NCI-H1092 (cell line): Measurements from ENCODE around the gene RGS2.

Source experiments
- DNase-seq: peaks from one replicate; lab custom pipeline; 2025; lab: John Stamatoyannopoulos, UW

Gene RGS2

GRCh38 chr1:192830595-192831246, 21.9 kb downstream of the RGS2 start:
- DNase-seq = no peak

GRCh38 chr1:192831706-192832355, 23.0 kb downstream of the RGS2 start:
- DNase-seq = no peak

- DNase-seq = no peak
These were observed 23.7 kb downstream of the RGS2 start for GRCh38 chr1:192832492-192832891.

GRCh38 chr1:192835116-192835515, 26.3 kb downstream of the RGS2 start:
- DNase-seq = no peak

GRCh38 chr1:192839162-192840066, 30.6 kb downstream of the RGS2 start:
- no peak for DNase-seq

GRCh38 chr1:192844360-192844759, 35.5 kb downstream of the RGS2 start:
- no peak for DNase-seq

GRCh38 chr1:192846950-192847349, 38.1 kb downstream of the RGS2 start:
- no peak for DNase-seq

GRCh38 chr1:192849011-192849410, 40.2 kb downstream of the RGS2 start:
- no peak for DNase-seq

GRCh38 chr1:192849442-192849841, 40.6 kb downstream of the RGS2 start:
- DNase-seq = no peak

GRCh38 chr1:192852001-192852947, 43.4 kb downstream of the RGS2 start:
- no peak for DNase-seq

GRCh38 chr1:192858456-192858855, 49.6 kb downstream of the RGS2 start:
- DNase-seq = no peak

- DNase-seq = no peak
These were observed 51.0 kb downstream of the RGS2 start for GRCh38 chr1:192859808-192860207.

- DNase-seq = no peak
These were observed 51.8 kb downstream of the RGS2 start for GRCh38 chr1:192860478-192861185.

GRCh38 chr1:192861860-192862259, 53.0 kb downstream of the RGS2 start:
- DNase-seq = no peak
